HG03103 (cell line): Measurements from ENCODE around the gene RAMP3.
"Not testable (repeated sequence)": the region's sequence is repeated elsewhere in the genome, so short reads cannot be mapped to it uniquely, and the experiment has no call there.

ENCODE experiments used
- ATAC-seq: cut with Tn5 transposase; IDR thresholded peaks from one replicate; pipeline ENCODE4 v1.9.1; 2021; ENCODE audit warnings: low read depth; ENCODE audit not compliant: unreplicated experiment

RAMP3 gene

GRCh38 chr7:45131891-45132290 is 25.7 kb upstream of the RAMP3 start:
- ATAC-seq = no peak

DNA sequence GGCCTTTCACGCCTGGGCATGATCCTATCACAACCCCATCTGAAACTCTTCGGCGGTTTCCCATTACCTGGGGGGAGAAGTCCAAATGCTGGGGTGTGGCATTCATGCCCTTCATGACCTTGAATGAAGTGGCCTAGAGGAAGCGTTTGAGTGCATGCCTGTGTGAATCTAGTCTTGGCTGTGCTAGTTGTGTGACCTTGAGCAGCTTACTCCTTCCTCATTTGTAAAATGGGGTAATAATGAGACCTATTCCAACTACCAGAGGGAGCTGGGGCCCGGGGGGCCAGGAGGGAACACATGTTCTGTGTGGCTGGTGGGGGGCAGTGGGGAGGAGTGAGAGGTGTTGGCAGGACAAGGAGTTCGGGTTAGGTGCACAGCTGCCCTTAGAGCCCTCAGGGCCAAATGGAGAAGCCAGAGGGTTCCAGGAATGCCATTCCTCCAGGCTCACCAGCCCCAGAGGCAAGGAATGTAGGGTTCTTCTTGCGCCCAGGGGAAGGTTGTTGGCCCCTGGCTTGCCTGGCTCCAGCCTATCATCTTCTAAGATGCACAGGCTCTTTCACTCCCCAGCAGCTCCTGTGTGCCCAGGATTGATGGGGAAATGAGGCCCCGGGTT is 24.8 kb upstream of the RAMP3 start:
- no peak for ATAC-seq

DNA sequence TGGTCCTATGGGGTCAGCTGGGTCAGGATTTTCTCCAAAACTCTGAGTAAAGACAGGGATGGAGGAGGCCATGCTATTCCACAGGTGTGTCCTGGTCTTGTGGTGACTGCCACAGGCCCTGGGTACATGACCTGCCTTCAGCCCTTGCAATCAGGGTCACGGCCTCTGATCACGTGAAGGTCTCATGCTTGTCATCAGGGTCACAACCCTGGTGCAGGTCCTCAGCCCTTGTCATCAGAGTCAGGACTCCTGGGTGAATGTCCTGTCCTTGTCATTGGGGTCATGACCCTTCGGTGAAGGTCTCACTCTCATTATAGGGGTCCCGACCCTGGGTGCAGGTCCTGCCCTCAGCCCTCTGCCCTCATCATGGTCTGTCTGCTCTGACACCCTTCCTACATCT is 24.2 kb upstream of the RAMP3 start:
- no peak for ATAC-seq

- no peak for ATAC-seq
Measured at GRCh38 chr7:45133877-45134276, 23.7 kb upstream of the RAMP3 start.

- no peak for ATAC-seq
Measured at GRCh38 chr7:45136106-45137060, 21.2 kb upstream of the RAMP3 start.

GRCh38 chr7:45138433-45139267 is 18.9 kb upstream of the RAMP3 start:
- no peak for ATAC-seq

DNA sequence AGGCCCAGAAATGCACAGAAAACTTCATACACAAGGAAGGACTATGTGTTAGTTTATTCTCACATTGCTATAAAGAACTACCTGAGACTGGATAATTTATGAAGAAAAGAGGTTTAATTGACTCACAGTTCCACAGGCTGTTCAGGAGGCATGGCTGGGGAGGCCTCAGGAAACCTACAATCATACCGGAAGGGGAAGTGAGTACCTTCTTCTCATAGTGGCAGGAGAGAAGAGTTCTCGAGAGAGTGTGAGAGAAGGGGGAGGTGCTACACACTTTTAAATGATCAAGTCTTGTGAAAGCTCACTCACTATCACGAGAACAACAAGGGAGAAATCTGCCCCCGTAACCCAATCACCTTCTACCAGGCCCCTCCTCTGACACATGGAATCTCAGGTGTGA is 16.8 kb upstream of the RAMP3 start:
- ATAC-seq = no peak

- ATAC-seq = no peak
Measured at GRCh38 chr7:45143616-45144015, 14.0 kb upstream of the RAMP3 start.

- no peak for ATAC-seq
Measured at GRCh38 chr7:45145881-45146280, 11.7 kb upstream of the RAMP3 start.

- no peak for ATAC-seq
Measured at GRCh38 chr7:45146531-45147379, 10.8 kb upstream of the RAMP3 start.

DNA sequence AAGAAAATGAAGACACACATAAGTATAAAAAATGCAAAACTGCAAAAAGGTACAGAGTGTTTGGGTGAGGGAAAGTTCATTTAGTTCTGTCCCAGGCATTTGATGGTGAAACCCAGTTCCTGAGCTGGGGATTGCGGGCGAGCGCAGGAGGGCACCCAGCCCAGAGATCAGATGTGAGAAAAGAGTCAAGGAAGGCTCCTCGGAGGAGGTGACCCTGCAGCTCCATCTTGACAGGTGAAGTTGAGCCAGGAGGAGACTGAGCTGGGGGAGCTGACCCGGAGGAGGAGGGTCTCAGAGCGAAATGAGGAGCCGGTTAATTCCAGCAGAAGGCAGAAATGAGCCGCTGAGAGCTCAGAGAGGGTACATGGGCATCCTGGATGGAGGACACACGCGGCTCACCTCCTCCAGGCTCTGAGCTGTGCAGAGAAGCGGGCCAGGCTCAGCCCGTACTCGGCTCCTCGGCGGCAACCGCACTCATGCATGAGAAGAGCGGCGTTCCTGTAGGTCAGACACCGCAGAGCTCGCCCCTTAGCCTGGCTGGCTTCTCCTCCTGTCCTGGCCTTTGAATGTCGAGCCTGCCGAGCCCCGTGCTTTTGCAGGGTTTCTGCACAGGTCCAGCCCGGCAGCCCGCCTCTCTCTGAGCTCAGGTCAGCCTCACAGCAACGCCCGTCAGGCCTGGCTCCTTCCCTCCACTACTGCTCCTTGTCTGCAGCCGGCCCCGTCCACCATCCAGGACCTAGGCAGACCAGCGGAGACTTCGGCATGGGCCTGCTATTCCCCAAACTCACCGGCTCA is 9.5 kb upstream of the RAMP3 start:
- no peak for ATAC-seq

- ATAC-seq = no peak
Measured at GRCh38 chr7:45148653-45148973, 9.0 kb upstream of the RAMP3 start.

DNA sequence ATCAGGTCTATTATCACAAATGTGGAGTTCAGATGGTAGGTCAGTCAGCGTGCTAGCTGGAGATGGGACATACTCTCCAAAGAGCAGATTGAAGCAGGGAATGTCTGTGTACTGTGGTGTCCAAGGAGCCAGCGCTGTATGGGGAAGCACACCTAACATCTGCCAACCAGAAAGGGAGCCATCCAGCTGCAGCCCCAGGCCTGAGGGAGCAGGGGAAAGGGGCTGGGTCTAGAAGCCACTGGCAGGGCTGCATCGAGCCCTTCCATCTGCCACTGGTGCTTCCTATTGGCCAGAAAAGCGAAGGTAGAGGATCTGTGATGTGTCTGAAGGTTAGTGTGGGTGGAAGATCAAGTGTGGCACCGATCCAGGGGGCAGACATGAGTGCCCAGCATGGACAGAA is 8.0 kb upstream of the RAMP3 start:
- ATAC-seq = no peak

GRCh38 chr7:45150199-45150598 is 7.4 kb upstream of the RAMP3 start:
- ATAC-seq = no peak

DNA sequence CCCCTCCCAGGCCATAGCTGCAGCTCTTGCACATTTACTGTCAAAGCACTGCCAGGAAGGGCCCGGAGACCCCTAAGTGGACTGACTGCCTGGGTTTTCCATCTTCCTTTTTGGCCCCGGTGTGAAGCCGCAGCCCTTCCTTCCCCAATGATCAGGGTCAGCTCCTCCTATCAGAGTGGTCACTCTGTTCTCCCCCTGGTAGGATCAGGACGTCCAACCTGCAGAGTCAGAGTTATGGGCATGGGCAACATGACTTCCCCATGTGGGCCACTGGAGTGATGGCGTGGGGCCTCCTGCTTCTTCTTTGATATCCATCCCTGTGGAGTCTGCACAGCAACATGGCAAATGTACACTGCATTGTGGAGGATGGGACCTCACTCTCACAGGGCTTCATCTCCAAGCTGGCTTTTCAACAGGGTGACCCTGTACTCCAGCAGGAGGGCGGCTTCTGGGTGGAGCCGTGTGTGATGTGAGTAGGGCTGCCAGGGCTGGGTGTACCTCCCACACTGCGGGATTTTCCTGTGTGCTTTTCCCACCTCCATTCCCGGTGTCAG is 6.4 kb upstream of the RAMP3 start:
- ATAC-seq = no peak

GRCh38 chr7:45151967-45152366 is 5.6 kb upstream of the RAMP3 start:
- ATAC-seq = no peak

DNA sequence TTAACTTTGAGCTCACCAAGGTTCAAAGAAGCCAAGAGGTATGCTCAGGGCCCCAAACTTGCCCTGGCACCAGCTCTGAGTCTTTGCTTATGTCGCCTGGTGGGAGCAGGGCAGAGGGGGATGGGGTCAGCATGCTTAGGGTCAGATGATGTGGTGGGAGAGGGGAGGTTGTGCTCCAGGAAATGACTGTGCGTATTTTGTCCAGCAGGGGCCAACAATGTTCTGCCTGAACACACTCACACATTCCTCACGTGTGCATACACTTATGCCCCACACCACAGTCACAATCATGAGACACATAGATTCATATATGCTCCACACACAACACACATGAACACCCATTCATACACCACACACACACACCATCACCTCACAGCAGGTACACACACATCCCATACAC is 4.4 kb upstream of the RAMP3 start:
- ATAC-seq = no peak

- ATAC-seq = not testable (repeated sequence)
Measured at GRCh38 chr7:45153861-45154260, 3.7 kb upstream of the RAMP3 start.

DNA sequence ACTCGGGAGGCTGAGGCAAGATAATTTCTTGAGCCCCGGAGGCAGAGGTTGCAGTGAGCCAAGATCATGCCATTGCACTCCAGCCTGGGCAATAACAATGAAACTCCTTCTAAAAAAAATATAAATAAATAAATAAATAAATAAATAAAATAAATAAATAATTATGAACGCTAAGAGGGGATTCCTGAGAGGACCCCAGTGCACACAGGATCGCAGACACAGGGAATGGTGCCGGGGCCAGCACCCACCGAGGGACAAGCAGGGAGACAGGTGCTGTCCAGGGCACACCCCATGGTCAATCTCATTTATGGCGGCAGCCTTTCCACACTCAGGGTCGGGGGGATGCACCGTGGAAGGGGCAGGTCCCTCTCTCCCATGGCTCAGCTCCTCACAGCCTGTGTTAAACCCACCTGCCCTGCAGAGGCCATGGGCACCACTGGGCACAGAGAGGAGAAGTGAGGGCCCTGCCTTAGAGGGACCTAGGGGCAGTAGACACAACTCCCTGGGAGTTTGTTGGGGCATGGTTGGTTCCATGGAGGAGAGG is 2.2 kb upstream of the RAMP3 start:
- no peak for ATAC-seq
